Ectodermal cell (in vitro differentiated cells): ENCODE measurements around the gene TMEM186.
"Not testable (repeated sequence)": the region's sequence is repeated elsewhere in the genome, so short reads cannot be mapped to it uniquely, and the experiment has no call there.

Experiments used
- H3K27ac ChIP-seq: 2 replicates; pipeline ENCODE4 v1.7.0; 2013; ENCODE audit warnings: mild to moderate bottlenecking, low read depth, low read length; ENCODE audit not compliant: insufficient read depth, poor library complexity, severe bottlenecking
- H3K27me3 ChIP-seq: 2 replicates; pipeline ENCODE4 v1.7.0; 2013; ENCODE audit warnings: mild to moderate bottlenecking, low read length; ENCODE audit not compliant: insufficient read depth, control insufficient read depth, poor library complexity, severe bottlenecking
- H3K36me3 ChIP-seq: one replicate; pipeline ENCODE4 v1.7.0; 2013; ENCODE audit warnings: low read length; ENCODE audit not compliant: control insufficient read depth, insufficient read depth
- H3K4me1 ChIP-seq: one replicate; pipeline ENCODE4 v1.7.0; 2013; ENCODE audit warnings: low read length; ENCODE audit not compliant: control insufficient read depth, insufficient read depth
- H3K4me3 ChIP-seq: 2 replicates; pipeline ENCODE4 v1.7.0; 2013; ENCODE audit warnings: low read depth, low read length, control low read depth; ENCODE audit not compliant: insufficient read depth
- H3K9me3 ChIP-seq: 2 replicates; pipeline ENCODE4 v1.7.0; 2013; ENCODE audit warnings: mild to moderate bottlenecking, low read length, moderate library complexity; ENCODE audit not compliant: control insufficient read depth
- WGBS, 2 experiments: methylation state at CpG; one replicate each; pipeline ENCODE4 v1.1.7; 2013; ENCODE audit warnings: missing lambda C conversion rate in 2 of 2; 5-methylcytosine and 5-hydroxymethylcytosine counted together

The TMEM186 gene

GRCh38 chr16:8796469-8797363 lies 723 bp downstream of the TMEM186 start:
- 55 to 59% methylated on average over 13 to 14 of the region's 14 CpGs for WGBS, 2 experiments
- Histone ChIP-seq H3K27ac (no peak overlapping the region), H3K9me3 (no peaks in the 10 kb centered on the region), H3K27me3 (no peaks in the 10 kb centered on the region), H3K4me1 (peaks cover 19% of the 10 kb centered on the region), H3K36me3 (no peaks in the 10 kb centered on the region), H3K4me3 (peak overlapping the region; percentile 96)

GRCh38 chr16:8795818-8796217 lies 1.6 kb downstream of the TMEM186 start:
- 94 to 95% methylated on average over 10 of the region's 10 CpGs for WGBS, 2 experiments
- Histone ChIP-seq H3K27me3 (no peaks in the 10 kb centered on the region), H3K4me3 (no peak overlapping the region), H3K27ac (no peak overlapping the region), H3K4me1 (peaks cover 19% of the 10 kb centered on the region), H3K36me3 (no peaks in the 10 kb centered on the region), H3K9me3 (no peaks in the 10 kb centered on the region)

GRCh38 chr16:8795091-8795490 lies 2.3 kb downstream of the TMEM186 start:
- Histone ChIP-seq H3K9me3 (no peaks in the 10 kb centered on the region), H3K4me1 (peaks cover 19% of the 10 kb centered on the region), H3K36me3 (no peaks in the 10 kb centered on the region), H3K27ac (no peak overlapping the region), H3K4me3 (no peak overlapping the region), H3K27me3 (no peaks in the 10 kb centered on the region)
- WGBS, 2 experiments: 94 to 97% methylated on average over 8 of the region's 8 CpGs

GRCh38 chr16:8788578-8789172 lies 8.8 kb downstream of the TMEM186 start:
- Histone ChIP-seq H3K4me3 (no peak overlapping the region), H3K27ac (no peak overlapping the region), H3K36me3 (no peaks in the 10 kb centered on the region), H3K9me3 (no peaks in the 10 kb centered on the region), H3K4me1 (no peaks in the 10 kb centered on the region), H3K27me3 (no peaks in the 10 kb centered on the region)
- 90 to 91% methylated on average over 8 of the region's 8 CpGs for WGBS, 2 experiments

- H3K9me3 ChIP-seq, H3K27me3 ChIP-seq, H3K4me3 ChIP-seq, H3K36me3 ChIP-seq, H3K4me1 ChIP-seq, H3K27ac ChIP-seq: not testable (repeated sequence)
- WGBS, 2 experiments: 92 to 93% methylated on average over 11 of the region's 11 CpGs
These were observed 11.1 kb downstream of the TMEM186 start for GRCh38 chr16:8786316-8786715.

- WGBS, 2 experiments: 90 to 92% methylated on average over 6 of the region's 6 CpGs
- Histone ChIP-seq H3K4me1 (no peaks in the 10 kb centered on the region), H3K27ac (no peak overlapping the region), H3K4me3 (no peak overlapping the region), H3K36me3 (no peaks in the 10 kb centered on the region), H3K9me3 (no peaks in the 10 kb centered on the region), H3K27me3 (no peaks in the 10 kb centered on the region)
These were observed 12.0 kb downstream of the TMEM186 start for GRCh38 chr16:8785408-8785807.

- 88 to 89% methylated on average over 6 of the region's 6 CpGs for WGBS, 2 experiments
- H3K4me3 ChIP-seq: no peak overlapping the region
- no peaks in the 10 kb centered on the region for H3K9me3 ChIP-seq
- no peaks in the 10 kb centered on the region for H3K4me1 ChIP-seq
- no peaks in the 10 kb centered on the region for H3K27me3 ChIP-seq
- no peaks in the 10 kb centered on the region for H3K36me3 ChIP-seq
- no peak overlapping the region for H3K27ac ChIP-seq
These were observed 14.8 kb downstream of the TMEM186 start for GRCh38 chr16:8782673-8783072.

- Histone ChIP-seq H3K27me3 (no peaks in the 10 kb centered on the region), H3K36me3 (no peaks in the 10 kb centered on the region), H3K4me3 (no peak overlapping the region), H3K27ac (no peak overlapping the region), H3K9me3 (no peaks in the 10 kb centered on the region), H3K4me1 (no peaks in the 10 kb centered on the region)
- 93 to 97% methylated on average over 8 of the region's 8 CpGs for WGBS, 2 experiments
These were observed 15.6 kb downstream of the TMEM186 start for GRCh38 chr16:8781797-8782196.

GRCh38 chr16:8777217-8777616 lies 20.2 kb downstream of the TMEM186 start:
- Histone ChIP-seq H3K36me3 (no peaks in the 10 kb centered on the region), H3K27ac (no peak overlapping the region), H3K9me3 (no peaks in the 10 kb centered on the region), H3K27me3 (no peaks in the 10 kb centered on the region), H3K4me3 (no peak overlapping the region), H3K4me1 (no peaks in the 10 kb centered on the region)
- 96% methylated on average over 6 of the region's 7 CpGs for WGBS, 2 experiments

GRCh38 chr16:8776129-8776584 lies 21.3 kb downstream of the TMEM186 start:
- WGBS, 2 experiments: 69 to 71% methylated on average over 12 of the region's 12 CpGs
- no peaks in the 10 kb centered on the region for H3K27me3 ChIP-seq
- H3K4me3 ChIP-seq: no peak overlapping the region
- no peak overlapping the region for H3K27ac ChIP-seq
- H3K4me1 ChIP-seq: no peaks in the 10 kb centered on the region
- no peaks in the 10 kb centered on the region for H3K36me3 ChIP-seq
- no peaks in the 10 kb centered on the region for H3K9me3 ChIP-seq
